ENCODE measurements around the gene MED27.
A peak's percentile ranks its signal among the peaks of the same experiment; 100 is the strongest.

MED27 gene

GRCh38 chr9:132005899-132006298, 73.8 kb downstream of the MED27 start:
- H3K9ac ChIP-seq (ENCODE audit: low read depth, low read length): no peak overlapping the region
- no peaks in the 10 kb centered on the region for H3K9me3 ChIP-seq (ENCODE audit: insufficient read depth, low read depth, low read length)
- H3K27ac ChIP-seq (ENCODE audit: low read depth, low read length): peak overlapping the region; percentile 66
- H3K4me1 ChIP-seq (ENCODE audit: insufficient read depth, low read length): peaks cover 66% of the 10 kb centered on the region
- no peaks in the 10 kb centered on the region for H3K27me3 ChIP-seq (ENCODE audit: insufficient read depth, low read length)
- 86% methylated on average over 4 of the region's 6 CpGs for WGBS
- no peak overlapping the region for H3K4me3 ChIP-seq (ENCODE audit: low read length)
- H3K36me3 ChIP-seq (ENCODE audit: insufficient read depth, low read length): no peaks in the 10 kb centered on the region

GRCh38 chr9:132004323-132004722, 75.3 kb downstream of the MED27 start:
- H3K36me3 ChIP-seq (ENCODE audit: insufficient read depth, low read length): no peaks in the 10 kb centered on the region
- H3K9ac ChIP-seq (ENCODE audit: low read depth, low read length): no peak overlapping the region
- H3K4me1 ChIP-seq (ENCODE audit: insufficient read depth, low read length): peaks cover 66% of the 10 kb centered on the region
- no peaks in the 10 kb centered on the region for H3K9me3 ChIP-seq (ENCODE audit: insufficient read depth, low read depth, low read length)
- no peaks in the 10 kb centered on the region for H3K27me3 ChIP-seq (ENCODE audit: insufficient read depth, low read length)
- no peak overlapping the region for H3K4me3 ChIP-seq (ENCODE audit: low read length)
- no peak overlapping the region for H3K27ac ChIP-seq (ENCODE audit: low read depth, low read length)
- WGBS: 90% methylated on average over 4 of the region's 5 CpGs

DNA sequence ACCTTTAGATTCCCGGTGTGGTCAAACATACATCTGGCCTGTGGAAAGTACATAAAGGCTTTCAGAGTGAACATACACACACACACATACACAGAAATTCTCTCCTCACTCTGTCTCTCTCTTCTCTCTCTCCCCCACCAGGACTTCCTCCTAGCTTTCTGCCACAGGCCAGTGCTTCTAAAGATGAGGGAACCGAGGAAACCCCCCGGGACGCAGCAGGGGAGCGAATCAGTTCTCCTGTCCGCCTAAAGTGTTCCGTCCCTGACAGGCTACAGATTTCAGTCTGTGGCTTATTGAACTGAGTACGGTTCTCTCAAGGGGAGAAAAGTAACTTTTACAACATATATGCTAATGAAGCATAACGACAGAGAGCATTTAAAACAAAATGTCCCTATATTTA, 75.8 kb downstream of the MED27 start:
- H3K27ac ChIP-seq (ENCODE audit: low read depth, low read length): no peak overlapping the region
- H3K4me1 ChIP-seq (ENCODE audit: insufficient read depth, low read length): peaks cover 66% of the 10 kb centered on the region
- H3K4me3 ChIP-seq (ENCODE audit: low read length): no peak overlapping the region

GRCh38 chr9:132003319-132003704, 76.4 kb downstream of the MED27 start:
- Histone ChIP-seq H3K27me3 (ENCODE audit: insufficient read depth, low read length) (no peaks in the 10 kb centered on the region), H3K4me3 (ENCODE audit: low read length) (no peak overlapping the region), H3K27ac (ENCODE audit: low read depth, low read length) (peak overlapping the region; percentile 36; the same call in 1 of the 2 replicates), H3K36me3 (ENCODE audit: insufficient read depth, low read length) (no peaks in the 10 kb centered on the region), H3K9ac (ENCODE audit: low read depth, low read length) (no peak overlapping the region), H3K9me3 (ENCODE audit: insufficient read depth, low read depth, low read length) (no peaks in the 10 kb centered on the region), H3K4me1 (ENCODE audit: insufficient read depth, low read length) (peaks cover 60% of the 10 kb centered on the region)
- WGBS: 80% methylated on average over 5 of the region's 5 CpGs

More for the DNA sequence above, 75.8 kb downstream of the MED27 start:
- whole genome bisulfite sequencing: 70% methylated on average over 7 of the region's 9 CpGs
- no peaks in the 10 kb centered on the region for H3K27me3 ChIP-seq (ENCODE audit: insufficient read depth, low read length)
- no peaks in the 10 kb centered on the region for H3K36me3 ChIP-seq (ENCODE audit: insufficient read depth, low read length)
- H3K9me3 ChIP-seq (ENCODE audit: insufficient read depth, low read depth, low read length): no peaks in the 10 kb centered on the region
- H3K9ac ChIP-seq (ENCODE audit: low read depth, low read length): no peak overlapping the region

GRCh38 chr9:132002643-132003318, 76.9 kb downstream of the MED27 start:
- Histone ChIP-seq H3K36me3 (ENCODE audit: insufficient read depth, low read length) (no peaks in the 10 kb centered on the region), H3K9me3 (ENCODE audit: insufficient read depth, low read depth, low read length) (no peaks in the 10 kb centered on the region), H3K9ac (ENCODE audit: low read depth, low read length) (no peak overlapping the region; the same call in 1 of the 2 replicates), H3K4me3 (ENCODE audit: low read length) (no peak overlapping the region), H3K27me3 (ENCODE audit: insufficient read depth, low read length) (no peaks in the 10 kb centered on the region), H3K27ac (ENCODE audit: low read depth, low read length) (peak overlapping the region; percentile 81), H3K4me1 (ENCODE audit: insufficient read depth, low read length) (peaks cover 54% of the 10 kb centered on the region)
- WGBS: 58% methylated on average over 7 of the region's 7 CpGs

GRCh38 chr9:132001567-132001966, 78.1 kb downstream of the MED27 start:
- no peaks in the 10 kb centered on the region for H3K27me3 ChIP-seq (ENCODE audit: insufficient read depth, low read length)
- peaks cover 42% of the 10 kb centered on the region for H3K4me1 ChIP-seq (ENCODE audit: insufficient read depth, low read length)
- WGBS: 96% methylated on average over 4 of the region's 4 CpGs
- H3K9ac ChIP-seq (ENCODE audit: low read depth, low read length): no peak overlapping the region
- H3K9me3 ChIP-seq (ENCODE audit: insufficient read depth, low read depth, low read length): no peaks in the 10 kb centered on the region
- H3K36me3 ChIP-seq (ENCODE audit: insufficient read depth, low read length): no peaks in the 10 kb centered on the region
- H3K4me3 ChIP-seq (ENCODE audit: low read length): no peak overlapping the region
- peak overlapping the region; percentile 81; the same call in 1 of the 2 replicates for H3K27ac ChIP-seq (ENCODE audit: low read depth, low read length)

DNA sequence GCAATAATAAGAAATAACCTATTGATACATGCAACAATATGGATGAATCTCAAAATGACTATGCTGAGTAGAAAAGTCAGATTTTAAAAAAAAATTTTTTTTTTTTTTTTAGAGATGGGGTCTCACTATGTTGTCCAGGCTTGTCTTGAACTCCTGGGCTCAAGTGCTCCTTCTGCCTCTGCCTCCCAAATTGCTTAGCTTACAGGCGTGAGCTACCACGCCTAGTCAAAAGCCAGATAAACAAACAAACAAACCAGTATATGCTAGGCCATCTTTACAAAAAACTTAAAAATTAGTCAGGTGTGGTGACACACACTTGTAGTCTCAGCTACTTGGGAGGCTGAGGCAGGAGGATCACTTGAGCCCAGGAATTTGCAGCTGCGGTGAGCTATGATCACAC, 79.0 kb downstream of the MED27 start:
- H3K27ac ChIP-seq (ENCODE audit: low read depth, low read length): no peak overlapping the region
- H3K4me3 ChIP-seq (ENCODE audit: low read length): no peak overlapping the region
- no peaks in the 10 kb centered on the region for H3K27me3 ChIP-seq (ENCODE audit: insufficient read depth, low read length)
- H3K36me3 ChIP-seq (ENCODE audit: insufficient read depth, low read length): peaks cover 5% of the 10 kb centered on the region; the same call in 1 of the 2 replicates
- no peaks in the 10 kb centered on the region for H3K9me3 ChIP-seq (ENCODE audit: insufficient read depth, low read depth, low read length)
- WGBS: 92% methylated on average over 3 of the region's 3 CpGs
- peaks cover 34% of the 10 kb centered on the region for H3K4me1 ChIP-seq (ENCODE audit: insufficient read depth, low read length)
- H3K9ac ChIP-seq (ENCODE audit: low read depth, low read length): no peak overlapping the region

GRCh38 chr9:131999692-132000551, 79.7 kb downstream of the MED27 start:
- Histone ChIP-seq H3K4me1 (ENCODE audit: insufficient read depth, low read length) (peaks cover 31% of the 10 kb centered on the region), H3K27me3 (ENCODE audit: insufficient read depth, low read length) (no peaks in the 10 kb centered on the region), H3K36me3 (ENCODE audit: insufficient read depth, low read length) (peaks cover 6% of the 10 kb centered on the region; the same call in 1 of the 2 replicates), H3K9ac (ENCODE audit: low read depth, low read length) (no peak overlapping the region), H3K4me3 (ENCODE audit: low read length) (no peak overlapping the region), H3K27ac (ENCODE audit: low read depth, low read length) (no peak overlapping the region), H3K9me3 (ENCODE audit: insufficient read depth, low read depth, low read length) (no peaks in the 10 kb centered on the region)
- WGBS: 90% methylated on average over 4 of the region's 4 CpGs

- Histone ChIP-seq H3K9me3 (ENCODE audit: insufficient read depth, low read depth, low read length) (no peaks in the 10 kb centered on the region), H3K4me1 (ENCODE audit: insufficient read depth, low read length) (peaks cover 20% of the 10 kb centered on the region), H3K27me3 (ENCODE audit: insufficient read depth, low read length) (no peaks in the 10 kb centered on the region), H3K27ac (ENCODE audit: low read depth, low read length) (no peak overlapping the region), H3K36me3 (ENCODE audit: insufficient read depth, low read length) (peaks cover 6% of the 10 kb centered on the region; the same call in 1 of the 2 replicates), H3K9ac (ENCODE audit: low read depth, low read length) (no peak overlapping the region), H3K4me3 (ENCODE audit: low read length) (no peak overlapping the region)
- 85% methylated on average over 7 of the region's 7 CpGs for WGBS
These were observed 81.9 kb downstream of the MED27 start for GRCh38 chr9:131997779-131998178.

- peaks cover 13% of the 10 kb centered on the region for H3K4me1 ChIP-seq (ENCODE audit: insufficient read depth, low read length)
- H3K9me3 ChIP-seq (ENCODE audit: insufficient read depth, low read depth, low read length): no peaks in the 10 kb centered on the region
- H3K36me3 ChIP-seq (ENCODE audit: insufficient read depth, low read length): peaks cover 6% of the 10 kb centered on the region; the same call in 1 of the 2 replicates
- H3K4me3 ChIP-seq (ENCODE audit: low read length): no peak overlapping the region
- H3K27ac ChIP-seq (ENCODE audit: low read depth, low read length): no peak overlapping the region
- 97% methylated on average over 6 of the region's 6 CpGs for WGBS
- H3K9ac ChIP-seq (ENCODE audit: low read depth, low read length): no peak overlapping the region
- no peaks in the 10 kb centered on the region for H3K27me3 ChIP-seq (ENCODE audit: insufficient read depth, low read length)
These were observed 82.6 kb downstream of the MED27 start for GRCh38 chr9:131997076-131997475.

DNA sequence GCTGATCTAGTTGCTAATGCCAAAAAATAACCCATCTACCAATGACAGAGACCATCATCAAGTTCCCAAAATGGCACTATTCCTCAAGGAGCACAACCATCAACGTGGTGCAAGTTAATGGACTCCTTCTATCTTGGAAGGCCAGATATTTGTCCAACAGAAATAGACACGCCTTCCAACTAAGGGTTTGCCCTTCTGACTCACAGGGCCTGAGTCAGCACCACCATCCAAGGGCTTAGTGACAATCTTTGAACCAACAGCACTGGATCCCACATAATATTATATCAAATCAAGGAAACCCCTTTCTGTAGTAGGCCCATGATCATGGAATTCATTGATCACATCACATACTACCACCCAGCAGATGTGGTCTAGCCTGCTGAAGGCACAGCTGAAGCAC, 84.3 kb downstream of the MED27 start:
- Histone ChIP-seq H3K27me3 (ENCODE audit: insufficient read depth, low read length) (no peaks in the 10 kb centered on the region), H3K4me1 (ENCODE audit: insufficient read depth, low read length) (peaks cover 8% of the 10 kb centered on the region; the same call in 1 of the 2 replicates), H3K9ac (ENCODE audit: low read depth, low read length) (no peak overlapping the region), H3K9me3 (ENCODE audit: insufficient read depth, low read depth, low read length) (no peaks in the 10 kb centered on the region), H3K4me3 (ENCODE audit: low read length) (no peak overlapping the region), H3K27ac (ENCODE audit: low read depth, low read length) (no peak overlapping the region), H3K36me3 (ENCODE audit: insufficient read depth, low read length) (peaks cover 6% of the 10 kb centered on the region; the same call in 1 of the 2 replicates)
- 93% methylated on average over 2 of the region's 2 CpGs for WGBS

All from HUES64 (cell line).